NCI-H2107 (cell line): ENCODE results near the gene APOLD1.
"Not testable (repeated sequence)": the region's sequence is repeated elsewhere in the genome, so short reads cannot be mapped to it uniquely, and the experiment has no call there.

ENCODE experiments used
- DNase-seq: peaks from one replicate; lab custom pipeline; 2025; lab: John Stamatoyannopoulos, UW

Gene APOLD1

DNA sequence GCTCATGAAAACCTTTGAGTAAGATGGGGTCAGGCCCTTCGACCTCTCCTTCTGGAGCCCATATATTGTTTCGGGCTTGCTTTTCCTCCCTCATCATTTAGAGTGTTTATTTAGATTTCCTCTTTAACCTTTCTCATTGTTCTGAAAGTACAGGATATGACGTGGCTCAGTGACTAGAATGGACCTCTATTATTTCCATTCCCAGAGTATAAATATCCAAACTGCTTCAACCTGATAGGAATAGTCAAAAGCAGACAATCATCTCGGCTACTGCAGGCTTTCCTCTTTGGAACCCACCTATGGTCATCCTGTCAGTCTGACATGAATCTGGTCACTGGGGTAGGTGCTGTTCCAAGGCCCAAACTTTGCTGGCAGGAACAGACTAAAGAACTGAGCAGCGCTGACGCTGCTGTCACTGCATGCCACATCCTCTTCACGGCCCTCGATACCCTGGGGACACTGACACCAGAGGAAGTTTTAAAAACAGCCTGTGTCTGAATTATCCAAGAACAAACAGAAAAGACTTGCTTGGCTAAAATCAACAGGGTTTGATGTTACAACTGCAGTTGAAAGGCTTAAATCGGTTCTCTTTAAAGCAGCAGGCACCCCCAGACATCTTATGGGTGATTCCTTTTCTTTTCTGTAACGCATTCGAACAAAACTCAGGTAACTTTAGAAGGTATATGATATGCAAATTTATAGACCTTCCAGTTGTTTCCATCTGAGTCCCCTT lies 22.7 kb downstream of the APOLD1 start:
- peak; percentile 3 for DNase-seq

DNA sequence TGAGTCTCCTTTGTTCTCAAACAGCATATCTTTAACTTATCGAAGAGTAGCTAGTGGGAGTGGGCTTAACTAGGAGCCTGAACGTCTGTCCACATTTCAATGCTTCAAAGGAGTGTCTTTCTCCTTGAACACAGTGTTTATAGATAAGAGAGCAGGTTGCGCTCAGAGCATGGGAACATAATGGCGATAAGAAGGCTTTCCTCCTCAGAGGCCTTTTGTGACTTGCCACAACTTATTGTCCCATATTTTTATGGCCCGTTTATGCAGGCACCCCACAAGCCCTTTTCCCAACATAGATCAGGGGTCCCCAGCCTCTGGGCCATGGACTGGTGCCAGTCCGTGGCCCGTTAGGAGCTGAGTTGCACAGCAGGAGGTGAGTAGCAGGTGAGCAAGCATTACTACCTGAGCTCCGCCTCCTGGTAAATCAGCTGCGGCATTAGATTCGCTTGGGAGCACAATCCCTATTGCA lies 25.1 kb downstream of the APOLD1 start:
- no peak for DNase-seq

DNA sequence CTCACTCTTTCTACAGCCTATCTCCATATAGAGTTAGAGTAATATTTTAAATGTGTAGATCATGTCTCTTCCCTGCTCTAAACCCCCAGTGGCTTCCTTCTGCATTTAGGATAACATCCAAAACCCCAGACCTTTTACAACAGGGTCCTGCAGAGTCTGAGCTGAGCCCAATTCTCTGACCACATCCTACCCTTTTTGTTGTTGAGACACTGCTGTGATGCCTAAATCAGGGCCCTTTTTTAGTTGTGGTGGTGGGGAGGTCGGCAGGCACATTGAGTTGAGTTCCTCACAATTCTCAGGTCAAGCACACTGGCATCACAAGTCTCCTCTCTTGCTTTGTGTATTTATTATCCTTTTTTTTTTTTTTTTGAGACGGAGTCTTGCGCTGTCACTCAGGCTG lies 25.9 kb downstream of the APOLD1 start:
- no peak for DNase-seq

DNA sequence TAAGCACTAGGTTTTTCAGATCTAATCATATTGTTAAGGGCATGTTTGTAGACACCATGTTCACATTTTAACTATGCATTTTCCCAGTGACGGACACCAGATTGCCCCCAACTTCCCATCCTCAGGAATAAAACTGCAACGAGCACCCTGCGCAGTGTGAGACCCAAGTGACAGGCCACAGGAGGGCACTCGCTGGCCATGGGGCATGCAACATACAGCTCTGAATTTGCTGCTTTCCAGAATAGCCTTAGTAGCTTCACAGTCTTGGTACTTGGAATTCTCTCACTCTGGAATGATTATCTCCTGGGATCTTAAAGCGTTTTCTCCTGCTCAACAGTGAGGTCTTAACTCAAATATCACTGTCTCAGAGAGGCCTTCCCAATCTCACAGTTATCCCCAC lies 26.7 kb downstream of the APOLD1 start:
- no peak for DNase-seq

DNA sequence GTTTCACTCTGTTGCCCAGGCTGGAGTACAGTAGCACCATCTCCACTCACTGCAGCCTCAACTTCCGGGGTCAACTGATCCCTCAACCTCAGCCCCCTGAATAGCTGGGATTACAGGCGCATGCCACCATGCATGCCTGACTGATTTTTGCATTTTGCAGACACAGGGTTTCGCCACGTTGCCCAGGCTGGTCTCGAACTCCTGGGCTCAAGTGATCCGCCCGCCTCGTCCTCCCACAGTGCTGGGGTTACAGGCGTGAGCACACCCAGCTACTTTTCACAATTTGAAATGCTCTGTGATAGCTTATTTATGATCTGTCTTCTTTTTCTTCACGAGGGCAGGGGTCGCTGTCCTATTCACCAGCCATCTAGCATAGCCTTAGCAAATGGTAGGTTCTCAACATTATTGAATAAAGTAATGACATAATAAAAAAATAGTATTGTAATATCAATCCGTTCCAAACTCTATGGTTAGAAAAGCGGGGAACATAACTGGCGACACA lies 27.2 kb downstream of the APOLD1 start:
- DNase-seq: no peak

DNA sequence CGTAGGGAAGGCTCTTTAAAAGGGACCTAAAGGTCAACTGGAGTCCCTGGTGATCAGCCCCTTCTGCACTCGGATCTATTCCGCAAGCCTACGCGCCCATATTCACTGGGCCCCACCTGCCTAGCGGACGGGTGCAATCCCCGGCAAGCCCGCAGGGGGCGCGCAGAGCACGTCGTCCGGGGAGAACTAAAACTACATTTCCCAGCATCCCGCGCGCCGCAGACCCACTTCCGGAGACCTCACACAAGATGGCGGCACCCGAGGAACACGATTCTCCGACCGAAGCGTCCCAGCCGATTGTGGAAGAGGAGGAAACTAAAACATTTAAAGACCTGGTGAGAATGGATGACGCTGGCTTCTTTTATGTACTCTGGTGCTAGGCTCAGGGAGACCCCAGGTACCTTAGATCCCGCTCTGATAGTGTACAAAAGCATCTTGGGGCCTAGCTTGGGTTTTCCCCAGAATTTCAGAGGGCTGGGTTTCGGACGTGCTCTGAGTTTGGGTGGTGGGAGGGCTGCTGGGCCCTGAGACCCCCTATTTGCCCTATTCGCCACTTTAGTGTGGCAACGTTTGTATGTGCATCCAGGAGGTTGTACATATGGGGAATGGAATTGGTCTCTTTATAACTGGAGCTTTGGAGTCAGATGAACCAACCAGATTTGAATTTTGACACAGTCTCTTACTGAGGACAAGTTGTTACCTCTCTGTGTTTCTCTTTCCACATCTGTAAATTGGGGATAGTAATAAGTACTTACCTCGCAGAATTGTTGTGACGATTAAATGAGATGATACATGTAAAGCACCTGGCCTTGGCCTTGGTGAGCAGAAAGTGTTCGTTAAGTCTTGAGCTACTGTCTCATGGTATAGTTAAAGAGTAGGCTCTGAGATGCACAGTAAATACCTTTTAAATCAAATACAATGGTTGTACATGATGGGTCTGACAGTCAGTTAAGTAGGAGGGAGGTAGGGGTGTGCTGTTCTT lies 28.0 kb downstream of the APOLD1 start, which contains the start of gene DDX47:
Gene DDX47, plus strand, starts transcription at position 227 of the 982 bp plus-strand sequence. Its CDS starts 22 bp downstream, at position 249.
- peak; percentile 94 for DNase-seq

DNA sequence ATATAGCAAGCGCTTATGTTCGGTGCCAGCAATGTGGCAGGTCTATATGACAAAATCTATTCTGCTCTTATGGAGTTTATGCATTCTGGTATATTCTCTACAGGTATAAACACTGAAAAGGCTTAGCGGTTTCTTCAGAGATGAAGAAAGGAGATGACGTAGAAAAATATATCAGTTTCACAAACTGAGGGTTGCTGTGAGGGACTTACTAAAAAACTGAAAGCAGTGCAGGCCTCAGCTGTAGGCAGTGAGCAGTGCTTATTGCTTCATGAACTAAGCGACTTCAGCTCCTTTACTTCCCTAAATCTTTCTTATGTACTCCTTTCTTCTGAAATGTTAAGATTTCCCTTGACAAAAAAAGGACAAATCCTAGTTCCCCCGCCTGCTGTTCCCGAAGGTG lies 32.2 kb downstream of the APOLD1 start:
- DNase-seq: no peak

DNA sequence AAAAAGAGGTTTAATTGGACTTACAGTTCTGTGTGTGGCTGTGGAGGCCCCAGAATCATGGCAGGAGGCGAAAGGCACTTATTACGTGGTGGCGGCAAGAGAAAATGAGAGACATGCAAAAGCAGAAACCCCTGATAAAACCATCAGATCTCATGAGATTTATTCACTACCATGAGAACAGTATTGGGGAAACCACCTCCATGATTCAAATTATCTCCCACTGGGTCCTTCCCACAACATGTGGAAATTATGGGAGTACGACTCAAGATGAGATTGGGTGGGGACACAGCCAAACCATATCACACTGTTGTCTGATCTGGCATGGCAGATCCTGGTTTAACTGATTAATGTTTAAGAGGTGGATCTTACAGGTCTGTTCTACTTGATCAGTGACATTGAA lies 33.2 kb downstream of the APOLD1 start:
- DNase-seq: no peak

DNA sequence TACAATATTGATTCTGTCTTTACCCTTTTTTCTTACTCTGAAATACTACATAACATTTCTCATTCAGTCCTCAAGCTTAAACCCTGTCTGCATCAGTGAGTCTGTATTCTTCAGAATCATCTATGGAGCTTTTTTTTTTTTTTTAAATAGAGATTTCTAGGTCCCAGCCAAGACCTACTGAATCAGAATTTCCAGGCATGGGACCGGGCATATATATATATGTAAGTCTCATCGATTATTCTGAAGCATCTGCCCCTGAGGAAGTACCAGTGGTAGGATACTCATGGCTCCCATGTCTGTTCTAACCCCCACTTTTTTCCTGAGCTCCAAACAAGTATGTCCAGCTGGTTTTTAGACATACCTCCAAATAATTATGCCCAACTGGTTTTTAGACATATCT lies 33.8 kb downstream of the APOLD1 start:
- no peak for DNase-seq

DNA sequence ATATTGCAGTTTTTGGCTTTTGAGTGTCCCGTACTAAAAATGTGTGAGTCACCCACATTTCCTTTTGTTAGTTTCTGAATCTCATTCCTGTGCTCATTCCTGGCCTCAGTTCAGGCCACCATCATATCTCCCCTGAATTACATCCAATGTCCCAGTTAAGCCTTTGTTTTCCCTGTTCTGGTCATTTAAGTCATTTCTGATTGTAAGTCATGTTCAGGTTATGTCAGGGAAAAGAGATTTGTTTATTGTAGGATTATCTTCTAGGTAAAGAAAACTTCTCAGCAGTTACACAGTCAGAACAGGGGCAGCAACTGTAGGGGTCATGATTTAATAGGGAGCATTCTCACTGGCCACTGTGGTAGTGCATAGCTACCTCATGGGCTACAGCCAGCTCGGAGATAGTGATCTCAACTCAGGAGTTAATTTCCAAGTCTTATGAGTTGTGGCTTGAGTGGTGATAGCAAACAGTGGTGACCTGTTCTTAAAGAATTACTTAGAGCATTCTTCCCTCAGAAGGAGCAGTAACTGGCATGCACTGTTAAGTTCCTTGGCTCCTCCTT lies 34.4 kb downstream of the APOLD1 start:
- DNase-seq: no peak

DNA sequence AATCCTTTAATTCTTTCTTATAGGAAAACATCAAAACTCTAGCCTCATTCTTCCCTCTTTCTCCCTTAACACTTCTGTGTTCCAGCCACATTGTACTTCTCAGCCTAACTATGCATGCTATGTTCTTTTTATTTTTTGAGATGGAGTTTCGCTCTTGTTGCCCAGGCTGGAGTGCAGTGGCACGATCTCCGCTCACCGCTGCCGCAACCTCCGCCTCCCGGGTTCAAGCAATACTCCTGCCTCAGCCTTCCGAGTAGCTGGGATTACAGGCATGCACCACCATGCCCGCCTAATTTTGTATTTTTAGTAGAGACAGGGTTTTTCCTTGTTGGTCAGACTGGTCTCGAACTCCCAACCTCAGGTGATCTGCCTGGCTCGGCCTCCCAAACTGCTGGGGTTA lies 34.9 kb downstream of the APOLD1 start:
- not testable (repeated sequence) for DNase-seq

DNA sequence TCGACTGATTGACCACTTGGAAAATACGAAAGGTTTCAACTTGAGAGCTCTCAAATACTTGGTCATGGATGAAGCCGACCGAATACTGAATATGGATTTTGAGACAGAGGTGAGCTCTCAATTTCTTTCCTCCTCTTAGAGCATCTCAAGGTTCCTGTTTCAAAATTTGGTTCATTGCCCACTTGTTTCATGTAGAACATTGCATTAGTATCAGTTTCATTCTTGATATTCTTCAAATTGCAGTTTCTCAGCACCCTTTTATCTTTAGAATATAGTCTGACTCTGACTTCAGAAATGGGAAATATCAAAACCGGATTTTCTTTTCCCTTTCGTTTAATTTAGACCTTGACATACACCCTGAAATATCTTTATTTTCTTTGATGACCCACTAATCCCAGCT lies 36.5 kb downstream of the APOLD1 start:
- DNase-seq: no peak

DNA sequence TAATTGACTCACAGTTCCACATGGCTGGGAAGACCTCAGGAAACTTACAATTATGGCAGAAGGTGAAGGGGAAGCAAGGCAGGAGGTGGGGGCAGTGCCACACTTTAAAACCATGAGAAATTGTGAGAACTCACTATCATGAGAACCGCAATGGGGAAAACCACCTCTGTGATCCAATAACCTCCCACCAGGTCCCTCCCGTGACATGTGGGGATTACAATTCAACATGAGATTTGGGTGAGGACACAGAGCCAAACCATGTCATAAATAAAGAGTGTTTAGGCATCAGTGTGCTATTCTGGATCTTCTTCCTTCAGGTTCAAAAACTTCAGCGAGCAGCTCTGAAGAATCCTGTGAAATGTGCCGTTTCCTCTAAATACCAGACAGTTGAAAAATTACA lies 37.4 kb downstream of the APOLD1 start:
- no peak for DNase-seq

DNA sequence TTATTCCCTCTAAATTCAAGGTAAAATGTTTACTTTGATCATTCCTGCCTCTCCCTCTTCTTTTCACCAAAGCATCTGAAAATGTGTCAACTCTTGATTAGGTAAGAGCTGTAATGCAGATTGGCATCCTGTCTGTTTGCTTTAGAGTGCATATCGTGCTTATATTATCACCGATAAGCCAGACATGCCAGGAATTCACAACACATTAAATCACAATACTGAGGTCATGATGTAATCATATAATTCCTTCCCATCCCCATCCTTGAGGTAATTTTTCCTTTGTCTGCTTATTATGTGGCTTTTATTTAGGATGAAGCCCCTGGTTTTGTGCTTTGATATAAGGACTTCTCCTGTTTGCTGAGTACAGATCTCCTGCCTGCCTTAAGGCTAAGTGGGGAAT lies 37.8 kb downstream of the APOLD1 start:
- DNase-seq: no peak

DNA sequence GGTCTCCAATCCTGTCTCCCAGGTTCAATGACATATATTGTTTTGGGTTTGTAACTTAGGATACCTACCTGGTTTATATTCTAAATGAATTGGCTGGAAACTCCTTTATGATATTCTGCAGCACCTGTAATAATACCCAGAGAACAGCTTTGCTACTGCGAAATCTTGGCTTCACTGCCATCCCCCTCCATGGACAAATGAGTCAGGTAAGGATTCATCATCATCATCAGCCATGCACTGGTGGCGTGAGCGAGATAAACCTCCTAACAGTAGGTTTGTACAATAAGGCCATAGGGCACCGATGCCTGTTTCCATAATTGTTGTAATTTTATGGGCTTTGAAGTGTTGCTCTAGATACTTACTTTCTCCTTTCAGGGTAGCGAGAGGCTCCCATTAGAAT lies 38.4 kb downstream of the APOLD1 start:
- DNase-seq: no peak

DNA sequence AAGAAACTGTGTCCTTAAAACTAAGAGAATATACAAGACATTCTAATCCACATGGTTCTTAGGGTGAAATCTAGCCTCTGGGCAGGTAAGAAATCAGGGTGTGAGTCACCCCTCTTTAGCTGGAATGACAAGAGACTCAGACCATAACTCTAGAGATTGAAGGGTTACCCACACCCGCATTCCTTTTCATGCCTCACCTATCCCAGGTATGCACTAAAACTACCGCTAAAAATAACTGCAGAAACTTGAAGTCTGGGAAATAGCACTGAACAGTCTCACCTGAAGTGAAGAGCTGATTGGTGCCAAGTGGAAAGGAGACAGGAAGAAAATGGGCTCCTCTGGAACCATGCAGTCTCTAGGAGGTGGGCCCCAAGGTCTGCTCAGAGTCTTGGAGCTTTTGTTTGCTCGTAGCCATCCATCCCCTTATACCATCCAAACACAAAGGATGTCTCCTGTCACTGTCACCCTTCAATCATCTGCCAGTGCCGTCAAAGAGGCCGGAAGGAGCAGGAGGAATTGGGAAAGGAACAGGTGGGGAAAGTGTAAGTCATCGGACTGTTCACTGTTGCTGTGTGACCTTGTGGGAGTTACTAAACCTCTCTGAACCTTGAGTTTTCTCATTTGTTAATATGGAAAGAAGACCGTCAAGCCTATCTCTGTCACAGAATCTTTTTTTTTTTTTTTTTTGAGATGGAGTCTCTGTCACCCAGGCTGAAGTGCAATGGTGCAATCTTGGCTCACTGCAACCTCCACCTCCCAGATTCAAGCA lies 50.1 kb downstream of the APOLD1 start:
- DNase-seq: no peak

DNA sequence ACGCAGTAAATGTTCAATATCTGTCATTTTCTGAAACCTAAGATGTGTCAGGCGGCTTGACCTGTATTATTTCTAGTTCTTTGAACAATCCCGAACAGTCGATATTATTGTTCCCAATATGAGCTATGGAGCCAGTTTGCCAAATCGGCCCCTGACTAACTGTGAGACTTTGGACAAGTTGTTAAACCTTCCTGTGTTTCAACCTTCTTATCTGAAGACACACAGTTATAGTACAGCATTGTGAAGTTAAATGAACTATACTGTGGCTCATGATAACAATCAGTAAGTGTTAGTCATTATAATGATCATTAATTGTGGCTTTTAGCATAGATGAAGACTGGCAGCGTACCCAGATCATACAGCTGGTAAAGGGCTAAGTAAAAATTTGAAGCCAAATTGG lies 51.1 kb downstream of the APOLD1 start:
- DNase-seq: no peak

DNA sequence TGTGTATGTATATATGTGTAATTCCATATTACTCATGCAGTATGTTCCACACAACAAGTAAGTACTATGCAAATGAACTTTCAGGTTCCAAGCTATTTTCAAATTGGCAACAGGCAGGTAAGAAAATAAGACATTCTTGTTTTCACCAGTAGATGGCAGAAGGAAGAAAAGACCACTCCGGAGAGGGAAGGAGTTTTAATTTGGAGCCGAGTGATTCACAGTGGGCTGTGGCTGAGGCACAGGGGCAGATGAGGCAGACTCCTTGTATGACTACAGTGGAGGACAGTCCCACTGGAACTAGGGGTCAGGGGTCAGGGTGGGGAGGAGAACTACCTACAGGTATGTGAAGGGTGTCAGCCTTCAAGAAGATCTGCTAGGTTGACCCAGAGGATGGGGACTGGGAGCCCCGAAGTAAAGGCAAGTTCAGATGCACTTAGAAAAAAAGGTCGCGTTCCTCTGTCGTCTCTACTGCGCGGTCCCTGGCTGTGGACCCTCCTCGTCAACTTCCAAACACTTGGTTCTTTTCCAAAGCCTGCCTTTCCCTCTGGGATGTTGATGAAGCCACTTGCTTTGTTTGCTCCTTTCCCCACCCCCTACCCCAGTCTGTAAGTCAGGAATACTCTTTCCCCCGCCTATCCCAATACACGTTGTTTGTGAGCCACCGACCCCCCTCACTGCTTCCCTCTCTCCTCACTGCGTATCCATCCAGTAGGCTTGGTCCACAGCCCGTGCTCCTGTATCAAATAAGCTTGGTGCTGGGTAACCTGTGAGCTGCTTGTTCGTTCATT lies 51.8 kb downstream of the APOLD1 start:
- no peak for DNase-seq

DNA sequence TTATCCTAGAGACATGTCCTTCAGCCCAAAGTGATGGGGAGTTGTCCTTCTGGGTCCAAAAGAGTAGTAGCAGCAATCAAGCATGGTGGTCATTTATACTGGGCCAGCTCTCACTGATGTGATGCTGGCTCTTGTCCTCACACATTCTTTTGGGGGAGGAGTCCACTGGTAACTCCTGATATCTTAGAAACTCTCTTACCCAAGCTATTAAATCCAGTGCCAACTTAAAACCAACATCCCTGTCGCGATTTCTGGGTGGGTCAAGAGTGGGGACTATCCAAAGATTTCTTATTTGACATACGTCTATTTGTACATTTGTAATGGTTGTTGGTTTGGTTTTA lies 52.3 kb downstream of the APOLD1 start:
- DNase-seq: no peak

DNA sequence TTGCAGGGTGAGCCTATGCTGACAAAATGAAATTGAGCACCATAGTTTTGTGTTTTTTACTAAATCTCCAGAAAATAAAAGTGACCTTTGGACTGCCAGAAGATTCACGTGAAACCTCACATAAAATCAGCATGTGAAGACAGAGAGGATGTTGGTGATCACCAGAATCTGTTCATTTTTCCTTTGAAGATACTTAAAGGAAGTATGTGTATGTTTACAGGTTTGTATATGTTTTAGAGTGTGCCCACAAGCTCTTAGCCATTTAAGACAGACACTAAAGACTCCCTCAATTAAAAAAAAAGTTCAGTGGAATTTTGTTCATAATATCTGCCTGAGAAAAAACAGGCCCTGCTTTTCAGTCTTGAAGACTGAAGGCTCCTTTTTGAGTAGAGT lies 53.5 kb downstream of the APOLD1 start:
- DNase-seq: no peak

DNA sequence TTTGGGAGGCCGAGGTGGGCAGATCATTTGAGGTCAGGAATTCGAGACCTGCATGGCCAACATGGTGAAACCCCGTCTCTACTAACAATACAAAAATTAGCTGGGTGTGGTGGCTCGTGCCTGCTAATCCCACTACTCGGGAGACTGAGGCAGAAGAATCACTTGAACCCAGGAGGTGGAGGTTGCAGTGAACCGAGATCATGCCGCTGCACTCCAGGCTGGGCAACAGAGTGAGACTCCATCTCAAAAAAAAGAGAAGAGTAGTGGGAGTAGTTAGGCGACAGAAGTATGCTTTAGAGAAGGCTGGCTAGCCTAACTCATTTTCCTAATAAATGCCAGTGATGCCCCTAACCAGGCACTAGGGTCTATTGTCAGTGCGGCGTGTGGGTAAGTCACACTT lies 54.0 kb downstream of the APOLD1 start:
- not testable (repeated sequence) for DNase-seq
